Adipocyte (in vitro differentiated cells): ENCODE data around the gene ASB13.
A peak's percentile ranks its signal among the peaks of the same experiment; 100 is the strongest.

Source experiments
- DNase-seq: peaks from one replicate; pipeline ENCODE4 v3.0.0-alpha.2; 2015; ENCODE audit warnings: low read depth
- H3K27me3 ChIP-seq: replicated peaks from 2 replicates; pipeline ENCODE4 v1.7.0; 2013; ENCODE audit warnings: mild to moderate bottlenecking, low read length, moderate library complexity; ENCODE audit not compliant: control insufficient read depth, insufficient read depth
- H3K36me3 ChIP-seq: 2 replicates; pipeline ENCODE4 v1.7.0; 2013; ENCODE audit warnings: low read length, mild to moderate bottlenecking, moderate library complexity; ENCODE audit not compliant: control insufficient read depth, insufficient read depth, severe bottlenecking
- H3K4me1 ChIP-seq: 2 replicates; pipeline ENCODE4 v1.7.0; 2013; ENCODE audit warnings: mild to moderate bottlenecking, low read length, moderate library complexity; ENCODE audit not compliant: control insufficient read depth, insufficient read depth
- H3K4me3 ChIP-seq: 2 replicates; pipeline ENCODE4 v1.7.0; 2013; ENCODE audit warnings: mild to moderate bottlenecking, low read length, moderate library complexity
- H3K9ac ChIP-seq: 2 replicates; pipeline ENCODE4 v1.7.0; 2013; ENCODE audit warnings: mild to moderate bottlenecking, low read length, moderate library complexity
- H3K9me3 ChIP-seq: 2 replicates; pipeline ENCODE4 v1.7.0; 2013; ENCODE audit warnings: mild to moderate bottlenecking, low read length, moderate library complexity; ENCODE audit not compliant: control insufficient read depth

The ASB13 gene

GRCh38 chr10:5609952-5610616 is 56.3 kb downstream of the ASB13 start:
- no peak overlapping the region for H3K9ac ChIP-seq
- peaks cover 5% of the 10 kb centered on the region for H3K27me3 ChIP-seq

DNA sequence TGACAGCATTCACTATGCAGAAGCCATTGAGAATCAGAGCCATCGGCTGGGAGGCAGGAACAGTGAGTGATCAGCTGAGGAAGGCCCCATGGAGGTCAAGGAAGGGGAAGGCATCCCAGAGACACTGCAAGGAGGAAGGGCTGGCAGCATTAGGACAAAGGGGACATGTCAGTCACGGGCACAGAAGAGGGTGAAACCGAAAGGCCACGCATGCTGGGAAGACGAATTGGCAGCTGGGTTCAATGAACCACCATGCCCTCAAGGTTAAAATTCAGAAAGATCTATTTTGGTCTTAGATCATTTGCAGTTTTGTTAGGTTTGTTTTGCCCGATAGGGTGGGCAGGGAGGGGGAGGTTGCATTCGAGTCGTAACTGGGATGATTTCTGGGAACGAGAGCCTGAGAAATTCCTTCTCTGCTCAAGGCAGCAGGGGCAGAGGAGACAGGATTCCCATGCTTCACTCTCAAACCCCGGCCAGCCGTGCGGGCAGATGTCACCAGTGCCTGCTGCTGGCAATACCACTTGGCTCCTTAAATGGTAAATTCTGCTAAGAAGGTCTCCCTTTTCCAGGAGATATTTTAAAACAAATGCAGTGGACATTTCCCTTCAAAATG is 57.7 kb downstream of the ASB13 start:
- Histone ChIP-seq H3K9me3 (no peaks in the 10 kb centered on the region), H3K27me3 (peaks cover 5% of the 10 kb centered on the region), H3K4me3 (no peak overlapping the region), H3K4me1 (peaks cover 9% of the 10 kb centered on the region), H3K36me3 (no peaks in the 10 kb centered on the region), H3K9ac (no peak overlapping the region)
- no peak for DNase-seq

More at GRCh38 chr10:5609952-5610616, 56.3 kb downstream of the ASB13 start:
- Histone ChIP-seq H3K9me3 (no peaks in the 10 kb centered on the region), H3K4me3 (no peak overlapping the region), H3K4me1 (peaks cover 21% of the 10 kb centered on the region), H3K36me3 (no peaks in the 10 kb centered on the region)
- DNase-seq, result no peak

DNA sequence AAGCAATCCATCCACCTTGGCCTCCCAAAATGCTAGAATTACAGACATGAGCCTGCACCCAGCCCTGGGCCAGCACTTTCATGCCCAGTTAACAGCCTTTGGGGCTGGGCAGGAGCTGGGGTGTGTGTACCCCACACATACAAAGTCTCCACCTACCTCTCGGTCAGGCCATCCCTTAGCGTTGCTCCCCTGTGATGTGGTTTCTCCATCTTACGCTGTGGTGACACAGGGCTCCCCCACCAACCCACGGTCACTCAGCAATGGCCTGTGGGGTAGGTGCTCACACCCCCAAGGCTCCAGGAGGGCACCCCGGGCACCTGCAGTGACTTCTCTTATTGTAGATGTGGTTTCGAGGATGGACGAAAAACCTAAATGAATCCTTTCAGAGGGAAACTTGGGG is 58.8 kb downstream of the ASB13 start:
- Histone ChIP-seq H3K9ac (no peak overlapping the region), H3K9me3 (peaks cover 5% of the 10 kb centered on the region), H3K4me3 (no peak overlapping the region), H3K27me3 (peaks cover 10% of the 10 kb centered on the region), H3K36me3 (no peaks in the 10 kb centered on the region), H3K4me1 (peaks cover 6% of the 10 kb centered on the region)
- DNase-seq, result no peak

DNA sequence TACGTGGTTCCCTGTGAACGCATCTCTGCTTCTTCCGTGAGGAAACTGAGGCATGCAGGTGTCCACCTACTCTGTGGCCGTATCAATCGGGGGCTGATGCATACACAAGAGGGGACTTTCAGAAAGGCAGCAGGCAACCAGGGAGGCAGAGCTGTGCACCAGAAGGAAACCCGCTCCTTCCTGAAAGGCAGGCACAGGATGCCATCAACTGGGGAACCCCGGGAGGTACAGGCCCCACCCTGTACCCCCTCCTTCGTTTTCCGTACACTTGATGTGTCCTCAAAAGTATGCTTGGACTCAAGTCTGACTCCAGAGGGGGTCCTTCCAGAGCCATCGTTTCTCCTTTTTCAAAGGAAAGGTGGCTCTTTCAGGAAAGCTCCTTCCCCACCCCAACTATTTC is 59.5 kb downstream of the ASB13 start:
- no peaks in the 10 kb centered on the region for H3K36me3 ChIP-seq
- no peak overlapping the region for H3K9ac ChIP-seq
- peaks cover 5% of the 10 kb centered on the region for H3K9me3 ChIP-seq
- peaks cover 6% of the 10 kb centered on the region for H3K4me1 ChIP-seq
- H3K27me3 ChIP-seq, result peaks cover 10% of the 10 kb centered on the region
- DNase-seq, result no peak
- no peak overlapping the region for H3K4me3 ChIP-seq

GRCh38 chr10:5606321-5606720 is 60.1 kb downstream of the ASB13 start:
- Histone ChIP-seq H3K4me1 (peaks cover 10% of the 10 kb centered on the region), H3K36me3 (no peaks in the 10 kb centered on the region), H3K27me3 (peaks cover 10% of the 10 kb centered on the region), H3K4me3 (no peak overlapping the region), H3K9ac (no peak overlapping the region), H3K9me3 (peaks cover 5% of the 10 kb centered on the region)
- no peak for DNase-seq

- Histone ChIP-seq H3K27me3 (peaks cover 10% of the 10 kb centered on the region), H3K36me3 (no peaks in the 10 kb centered on the region), H3K4me1 (peaks cover 12% of the 10 kb centered on the region), H3K9ac (no peak overlapping the region), H3K9me3 (peaks cover 5% of the 10 kb centered on the region), H3K4me3 (no peak overlapping the region)
- DNase-seq, result no peak
These were observed 61.4 kb downstream of the ASB13 start for GRCh38 chr10:5604961-5605360.

DNA sequence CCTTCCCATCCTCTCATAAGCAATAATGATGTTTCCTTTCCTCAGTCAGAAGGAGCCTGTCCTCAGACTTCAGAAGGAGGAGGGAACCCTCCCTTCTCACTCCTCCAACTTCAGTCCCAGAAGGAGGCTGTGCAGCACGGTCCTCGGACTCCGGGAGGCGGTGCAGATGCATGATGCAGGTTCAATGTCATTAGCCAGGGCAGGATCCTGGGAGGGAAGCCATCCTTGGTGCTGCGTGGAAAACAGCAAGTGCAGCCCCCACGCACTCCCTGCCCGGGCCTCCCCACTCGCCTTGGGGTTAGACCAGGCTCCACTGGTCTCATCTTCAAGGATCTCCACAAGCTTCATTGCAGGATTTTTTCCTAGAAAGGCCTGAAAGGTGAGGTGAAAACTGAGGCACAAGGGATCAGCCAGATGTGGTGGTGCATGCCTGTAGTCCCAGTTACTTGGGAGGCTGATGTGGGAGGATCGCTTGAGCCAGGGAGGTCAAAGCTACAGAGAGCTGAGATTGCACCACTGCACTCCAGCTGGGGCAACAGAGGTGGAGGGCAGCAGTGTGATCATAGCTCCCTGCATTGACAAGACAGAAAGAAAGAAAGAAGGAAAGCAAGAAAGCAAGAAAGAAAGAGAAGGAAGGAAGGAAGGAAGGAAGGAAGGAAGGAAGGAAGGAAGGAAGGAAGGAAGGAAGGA is 62.0 kb downstream of the ASB13 start:
- Histone ChIP-seq H3K9ac (no peak overlapping the region), H3K27me3 (peaks cover 9% of the 10 kb centered on the region), H3K36me3 (no peaks in the 10 kb centered on the region), H3K4me1 (peaks cover 12% of the 10 kb centered on the region), H3K4me3 (no peak overlapping the region), H3K9me3 (peaks cover 5% of the 10 kb centered on the region)
- no peak for DNase-seq

DNA sequence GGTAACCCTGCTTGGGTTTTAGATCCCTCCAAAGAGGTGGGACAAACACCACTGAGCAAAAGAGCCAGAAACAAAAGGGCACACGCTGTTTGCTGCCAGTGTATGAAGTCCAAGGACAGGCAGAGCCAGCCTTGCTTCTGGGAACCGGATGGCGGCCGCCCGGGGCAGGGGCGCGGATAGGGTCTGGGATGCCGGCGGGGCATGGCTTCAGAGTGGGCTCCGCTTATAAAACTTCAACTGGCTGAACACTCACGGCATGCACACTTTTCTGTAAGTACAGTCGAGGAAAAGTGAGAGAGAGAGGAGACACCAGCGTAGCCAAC is 62.6 kb downstream of the ASB13 start:
- DNase-seq, result no peak
- H3K9ac ChIP-seq, result no peak overlapping the region
- H3K4me3 ChIP-seq, result no peak overlapping the region
- peaks cover 12% of the 10 kb centered on the region for H3K4me1 ChIP-seq
- peaks cover 4% of the 10 kb centered on the region for H3K27me3 ChIP-seq
- no peaks in the 10 kb centered on the region for H3K36me3 ChIP-seq
- H3K9me3 ChIP-seq, result peaks cover 5% of the 10 kb centered on the region

DNA sequence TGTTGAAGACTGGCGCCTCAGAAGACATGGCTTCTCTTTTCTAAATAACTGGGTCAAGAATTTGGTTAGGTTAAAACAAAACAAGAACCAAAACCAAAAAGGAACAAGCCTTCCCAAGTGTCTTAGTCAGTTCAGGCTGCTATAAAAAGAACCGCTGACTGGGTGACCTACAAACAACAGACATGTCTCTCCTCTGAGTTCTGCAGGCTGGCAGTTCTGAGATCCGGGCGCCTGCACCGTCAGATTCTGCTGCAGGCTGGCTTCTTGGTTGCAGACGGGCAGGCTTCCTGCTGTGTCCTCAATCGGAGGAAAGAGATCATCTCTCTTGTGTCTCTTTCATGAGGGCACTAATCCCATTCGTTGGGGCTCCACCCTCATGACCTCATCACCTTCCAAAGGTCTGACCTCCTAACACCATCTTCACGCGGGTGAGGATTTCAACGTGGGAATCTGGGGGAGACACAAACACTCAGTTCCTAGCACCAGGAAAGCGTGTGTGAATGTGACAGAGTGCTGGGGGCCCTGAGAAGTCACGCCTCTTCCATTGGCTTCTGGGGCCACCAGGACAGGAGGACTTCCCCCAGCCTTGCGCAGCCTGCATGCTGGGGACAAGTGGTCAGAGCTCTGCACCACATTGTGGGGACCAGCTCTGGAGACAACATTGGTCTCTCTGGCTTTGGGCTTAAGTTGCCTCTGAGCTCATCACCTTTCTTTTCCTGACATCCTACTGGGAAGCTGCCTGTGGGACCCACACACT is 63.1 kb downstream of the ASB13 start:
- H3K4me3 ChIP-seq, result no peak overlapping the region
- no peak overlapping the region for H3K9ac ChIP-seq
- no peak for DNase-seq
- H3K36me3 ChIP-seq, result no peaks in the 10 kb centered on the region
- peaks cover 12% of the 10 kb centered on the region for H3K4me1 ChIP-seq
- H3K27me3 ChIP-seq, result peaks cover 4% of the 10 kb centered on the region
- H3K9me3 ChIP-seq, result peaks cover 5% of the 10 kb centered on the region

GRCh38 chr10:5601826-5602495 is 64.4 kb downstream of the ASB13 start:
- peaks cover 4% of the 10 kb centered on the region for H3K27me3 ChIP-seq
- H3K9me3 ChIP-seq, result peaks cover 5% of the 10 kb centered on the region
- H3K9ac ChIP-seq, result no peak overlapping the region
- no peak overlapping the region for H3K4me3 ChIP-seq
- no peaks in the 10 kb centered on the region for H3K36me3 ChIP-seq
- H3K4me1 ChIP-seq, result peaks cover 12% of the 10 kb centered on the region
- DNase-seq, result no peak

- Histone ChIP-seq H3K27me3 (peaks cover 4% of the 10 kb centered on the region), H3K4me3 (no peak overlapping the region), H3K36me3 (no peaks in the 10 kb centered on the region), H3K9me3 (peaks cover 5% of the 10 kb centered on the region), H3K4me1 (peaks cover 15% of the 10 kb centered on the region), H3K9ac (no peak overlapping the region)
- peak; percentile 13 for DNase-seq
These were observed 65.5 kb downstream of the ASB13 start for GRCh38 chr10:5600908-5601307.
